Smooth muscle cell (in vitro differentiated cells): ENCODE data around the gene TENM4. TPM values are rescaled to one million over a fixed set of nuclear protein-coding genes. Genes with fewer than 3 reads are reported as not detected.

ENCODE experiments used
- DNase-seq: peaks from one replicate; lab custom pipeline; 2025; ENCODE audit not compliant: unreplicated experiment; lab: John Stamatoyannopoulos, UW
- H2AFZ ChIP-seq: fragments of 200-600 bp; sonication (generic); 2 replicates; pipeline ENCODE4 v1.6.0; 2016; ENCODE audit warnings: antibody characterized with exemption, low read depth, mild to moderate bottlenecking
- H3F3A ChIP-seq: fragments of 200-600 bp; sonication (generic); 2 replicates; pipeline ENCODE4 v1.6.0; 2017; ENCODE audit warnings: antibody characterized with exemption, low read depth
- H3K27ac ChIP-seq: fragments of 200-600 bp; sonication (generic); 2 replicates; pipeline ENCODE4 v1.5.1; 2016; ENCODE audit warnings: low read depth, mild to moderate bottlenecking
- H3K27me3 ChIP-seq: fragments of 200-600 bp; sonication (generic); 2 replicates; pipeline ENCODE4 v1.6.1; 2016; ENCODE audit warnings: low read depth, mild to moderate bottlenecking
- H3K36me3 ChIP-seq: fragments of 200-600 bp; sonication (generic); 2 replicates; pipeline ENCODE4 v1.5.1; 2016; ENCODE audit warnings: low read depth
- H3K4me1 ChIP-seq: fragments of 200-600 bp; sonication (generic); 2 replicates; pipeline ENCODE4 v1.5.1; 2016; ENCODE audit warnings: low read depth
- H3K4me2 ChIP-seq: fragments of 200-600 bp; sonication (generic); 2 replicates; pipeline ENCODE4 v1.6.0; 2016; ENCODE audit warnings: mild to moderate bottlenecking
- H3K4me3 ChIP-seq: fragments of 200-600 bp; sonication (generic); 2 replicates; pipeline ENCODE4 v1.5.1; 2016; ENCODE audit warnings: mild to moderate bottlenecking
- H3K79me2 ChIP-seq: fragments of 200-600 bp; sonication (generic); 2 replicates; pipeline ENCODE4 v1.6.0; 2016; ENCODE audit warnings: low read depth, mild to moderate bottlenecking
- H3K9ac ChIP-seq: fragments of 200-600 bp; sonication (generic); 2 replicates; pipeline ENCODE4 v1.6.0; 2016; ENCODE audit warnings: low read depth
- H3K9me3 ChIP-seq: fragments of 200-600 bp; sonication (generic); replicated peaks from 2 replicates; pipeline ENCODE4 v1.5.1; 2016; ENCODE audit warnings: low read depth
- H4K20me1 ChIP-seq: fragments of 200-600 bp; sonication (generic); 2 replicates; pipeline ENCODE4 v1.6.0; 2016; ENCODE audit warnings: low read depth
- CTCF ChIP-seq: fragments of 200-600 bp; sonication (generic); IDR thresholded peaks from 2 replicates; pipeline ENCODE4 v1.5.1; 2017; ENCODE audit warnings: borderline replicate concordance, mild to moderate bottlenecking, antibody characterized with exemption; ENCODE audit not compliant: insufficient read depth, poor library complexity, severe bottlenecking
- WGBS: methylation state at CpG from one replicate; pipeline ENCODE4 v1.1.7; 2016; ENCODE audit warnings: low lambda C conversion rate; 5-methylcytosine and 5-hydroxymethylcytosine counted together
- polyA plus RNA-seq: library from polyadenylated mRNA; unstranded; fragments of >200 nt; fragmentation: Nextera tagmentation; extraction: Ambion mirVana; gene quantifications from 2 replicates; pipeline ENCODE4 v1.2.1, GENCODE V29; 2016
- total RNA-seq: library from RNA; depleted of rRNA; stranded (reverse); fragments of >200 nt; gene quantifications from 2 replicates; pipeline ENCODE4 v1.2.3, GENCODE V29; 2014

Gene TENM4
- total and polyA plus RNA-seq, 2 experiments from 2014 or later: 31.6 to 38.2 TPM

- H4K20me1 ChIP-seq: no peaks in the 10 kb centered on the region
- H3K27me3 ChIP-seq: no peaks in the 10 kb centered on the region
- H3K4me3 ChIP-seq: no peak overlapping the region
- H3K9me3 ChIP-seq: no peaks in the 10 kb centered on the region
- no peak overlapping the region for H3K9ac ChIP-seq
- H3K27ac ChIP-seq: no peak overlapping the region
- H3K79me2 ChIP-seq: peaks cover 34% of the 10 kb centered on the region
- H3K4me1 ChIP-seq: peaks cover 4% of the 10 kb centered on the region
- no peak for DNase-seq
- 82% methylated on average over 5 of the region's 5 CpGs for WGBS
- H3K36me3 ChIP-seq: no peaks in the 10 kb centered on the region
- no peak for TF ChIP-seq CTCF
- H2AFZ ChIP-seq: no peak overlapping the region
- H3F3A ChIP-seq: no peaks in the 10 kb centered on the region
- no peak overlapping the region for H3K4me2 ChIP-seq
Observed at GRCh38 chr11:78922859-78923625, 517.8 kb downstream of the TENM4 start.

- Histone ChIP-seq H3K36me3 (no peaks in the 10 kb centered on the region), H4K20me1 (no peaks in the 10 kb centered on the region), H3K9ac (no peak overlapping the region), H3K4me2 (no peak overlapping the region), H3K4me1 (no peaks in the 10 kb centered on the region), H3K79me2 (peaks cover 43% of the 10 kb centered on the region), H2AFZ (no peak overlapping the region), H3K27ac (no peak overlapping the region), H3F3A (no peaks in the 10 kb centered on the region), H3K27me3 (no peaks in the 10 kb centered on the region), H3K9me3 (no peaks in the 10 kb centered on the region), H3K4me3 (no peak overlapping the region)
- 83% methylated on average over 3 of the region's 3 CpGs for WGBS
- TF ChIP-seq CTCF: no peak
- DNase-seq: no peak
Observed at GRCh38 chr11:78921509-78921908, 519.3 kb downstream of the TENM4 start.

GRCh38 chr11:78920329-78920728, 520.5 kb downstream of the TENM4 start:
- peaks cover 54% of the 10 kb centered on the region for H3K79me2 ChIP-seq
- TF ChIP-seq CTCF: no peak
- no peaks in the 10 kb centered on the region for H3F3A ChIP-seq
- no peak overlapping the region for H3K9ac ChIP-seq
- no peak for DNase-seq
- H3K36me3 ChIP-seq: no peaks in the 10 kb centered on the region
- H3K4me1 ChIP-seq: no peaks in the 10 kb centered on the region
- H3K27me3 ChIP-seq: no peaks in the 10 kb centered on the region
- 66% methylated on average over 9 of the region's 9 CpGs for WGBS
- H4K20me1 ChIP-seq: no peaks in the 10 kb centered on the region
- no peaks in the 10 kb centered on the region for H3K9me3 ChIP-seq
- no peak overlapping the region for H3K4me3 ChIP-seq
- no peak overlapping the region for H3K27ac ChIP-seq
- H3K4me2 ChIP-seq: no peak overlapping the region
- no peak overlapping the region for H2AFZ ChIP-seq

- Histone ChIP-seq H3K4me2 (no peak overlapping the region), H4K20me1 (no peaks in the 10 kb centered on the region), H3K27me3 (no peaks in the 10 kb centered on the region), H3K9me3 (no peaks in the 10 kb centered on the region), H3K79me2 (peaks cover 53% of the 10 kb centered on the region), H3K4me3 (no peak overlapping the region), H3K4me1 (no peaks in the 10 kb centered on the region), H3K36me3 (no peaks in the 10 kb centered on the region), H3F3A (no peaks in the 10 kb centered on the region), H3K9ac (no peak overlapping the region), H2AFZ (no peak overlapping the region), H3K27ac (no peak overlapping the region)
- no peak for DNase-seq
- 95% methylated on average over 1 of the region's 1 CpG for WGBS
- no peak for TF ChIP-seq CTCF
Observed at GRCh38 chr11:78916759-78917158, 524.1 kb downstream of the TENM4 start.
